GM23338 (cell line): Measurements from ENCODE around the gene ALDH3A2.

Experiments
- POLR2AphosphoS5 ChIP-seq: IDR thresholded peaks from 2 replicates; pipeline ENCODE4 v1.6.1; 2016; ENCODE audit warnings: antibody characterized with exemption, low read depth
- TF ChIP-seq, protein P1 (sequence below), 2 experiments: fragments of 200-600 bp in 1 of 2; sonication (generic) in 1 of 2; conservative IDR thresholded peaks; 2 replicates each; pipeline versions ENCODE4 v1.5.1 to v1.6.1; 2016 to 2017; ENCODE audit warnings: antibody characterized with exemption in 2 of 2, low read depth in 2 of 2, mild to moderate bottlenecking in 2 of 2, moderate library complexity in 1 of 2
- TF ChIP-seq, protein P2 (sequence below): IDR thresholded peaks from one replicate; pipeline ENCODE4 v1.6.1; 2018; ENCODE audit warnings: antibody characterized with exemption; ENCODE audit not compliant: unreplicated experiment

- TF ChIP-seq POLR2AphosphoS5 = no peak
- TF ChIP-seq, protein P1, sequence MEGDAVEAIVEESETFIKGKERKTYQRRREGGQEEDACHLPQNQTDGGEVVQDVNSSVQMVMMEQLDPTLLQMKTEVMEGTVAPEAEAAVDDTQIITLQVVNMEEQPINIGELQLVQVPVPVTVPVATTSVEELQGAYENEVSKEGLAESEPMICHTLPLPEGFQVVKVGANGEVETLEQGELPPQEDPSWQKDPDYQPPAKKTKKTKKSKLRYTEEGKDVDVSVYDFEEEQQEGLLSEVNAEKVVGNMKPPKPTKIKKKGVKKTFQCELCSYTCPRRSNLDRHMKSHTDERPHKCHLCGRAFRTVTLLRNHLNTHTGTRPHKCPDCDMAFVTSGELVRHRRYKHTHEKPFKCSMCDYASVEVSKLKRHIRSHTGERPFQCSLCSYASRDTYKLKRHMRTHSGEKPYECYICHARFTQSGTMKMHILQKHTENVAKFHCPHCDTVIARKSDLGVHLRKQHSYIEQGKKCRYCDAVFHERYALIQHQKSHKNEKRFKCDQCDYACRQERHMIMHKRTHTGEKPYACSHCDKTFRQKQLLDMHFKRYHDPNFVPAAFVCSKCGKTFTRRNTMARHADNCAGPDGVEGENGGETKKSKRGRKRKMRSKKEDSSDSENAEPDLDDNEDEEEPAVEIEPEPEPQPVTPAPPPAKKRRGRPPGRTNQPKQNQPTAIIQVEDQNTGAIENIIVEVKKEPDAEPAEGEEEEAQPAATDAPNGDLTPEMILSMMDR (conservative IDR thresholded peaks at IDR 0.05; ENCODE audit: low read depth in 2 of 2) = no peak
- TF ChIP-seq, protein P2, sequence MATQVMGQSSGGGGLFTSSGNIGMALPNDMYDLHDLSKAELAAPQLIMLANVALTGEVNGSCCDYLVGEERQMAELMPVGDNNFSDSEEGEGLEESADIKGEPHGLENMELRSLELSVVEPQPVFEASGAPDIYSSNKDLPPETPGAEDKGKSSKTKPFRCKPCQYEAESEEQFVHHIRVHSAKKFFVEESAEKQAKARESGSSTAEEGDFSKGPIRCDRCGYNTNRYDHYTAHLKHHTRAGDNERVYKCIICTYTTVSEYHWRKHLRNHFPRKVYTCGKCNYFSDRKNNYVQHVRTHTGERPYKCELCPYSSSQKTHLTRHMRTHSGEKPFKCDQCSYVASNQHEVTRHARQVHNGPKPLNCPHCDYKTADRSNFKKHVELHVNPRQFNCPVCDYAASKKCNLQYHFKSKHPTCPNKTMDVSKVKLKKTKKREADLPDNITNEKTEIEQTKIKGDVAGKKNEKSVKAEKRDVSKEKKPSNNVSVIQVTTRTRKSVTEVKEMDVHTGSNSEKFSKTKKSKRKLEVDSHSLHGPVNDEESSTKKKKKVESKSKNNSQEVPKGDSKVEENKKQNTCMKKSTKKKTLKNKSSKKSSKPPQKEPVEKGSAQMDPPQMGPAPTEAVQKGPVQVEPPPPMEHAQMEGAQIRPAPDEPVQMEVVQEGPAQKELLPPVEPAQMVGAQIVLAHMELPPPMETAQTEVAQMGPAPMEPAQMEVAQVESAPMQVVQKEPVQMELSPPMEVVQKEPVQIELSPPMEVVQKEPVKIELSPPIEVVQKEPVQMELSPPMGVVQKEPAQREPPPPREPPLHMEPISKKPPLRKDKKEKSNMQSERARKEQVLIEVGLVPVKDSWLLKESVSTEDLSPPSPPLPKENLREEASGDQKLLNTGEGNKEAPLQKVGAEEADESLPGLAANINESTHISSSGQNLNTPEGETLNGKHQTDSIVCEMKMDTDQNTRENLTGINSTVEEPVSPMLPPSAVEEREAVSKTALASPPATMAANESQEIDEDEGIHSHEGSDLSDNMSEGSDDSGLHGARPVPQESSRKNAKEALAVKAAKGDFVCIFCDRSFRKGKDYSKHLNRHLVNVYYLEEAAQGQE = no peak
These were observed 5.9 kb downstream of the ALDH3A2 start for GRCh38 chr17:19654342-19654886.
